DND-41 (cell line): ENCODE measurements around the gene ZNF521.
A peak's percentile ranks its signal among the peaks of the same experiment; 100 is the strongest.

Experiments
- ATAC-seq: fragments of 200-7000 bp; cut with Tn5 transposase; 3 replicates; pipeline ENCODE4 v1.9.1; 2021; ENCODE audit warnings: low read depth; ENCODE audit not compliant: insufficient read depth
- DNase-seq: peaks from one replicate; pipeline ENCODE4 v3.0.0-alpha.2; 2020
- H2AFZ ChIP-seq: 2 replicates; pipeline ENCODE4 v1.6.0; 2012; ENCODE audit warnings: low read depth, low read length
- H3K27ac ChIP-seq: 2 replicates; pipeline ENCODE4 v1.5.1; 2012; ENCODE audit warnings: low read length, inconsistent platforms
- H3K27me3 ChIP-seq: fragments of 200-600 bp; sonication (generic); 2 replicates; pipeline ENCODE4 v1.6.0; 2012; ENCODE audit warnings: low read length, mild to moderate bottlenecking, inconsistent platforms; ENCODE audit not compliant: insufficient read depth, poor library complexity
- H3K36me3 ChIP-seq: 2 replicates; pipeline ENCODE4 v1.5.1; 2012; ENCODE audit warnings: low read length, inconsistent platforms; ENCODE audit not compliant: insufficient read depth
- H3K4me1 ChIP-seq: 2 replicates; pipeline ENCODE4 v1.5.1; 2012; ENCODE audit warnings: mild to moderate bottlenecking, low read length; ENCODE audit not compliant: insufficient read depth
- H3K4me2 ChIP-seq: 2 replicates; pipeline ENCODE4 v1.6.0; 2012; ENCODE audit warnings: mild to moderate bottlenecking, moderate library complexity, low read length, inconsistent platforms; ENCODE audit not compliant: insufficient read depth
- H3K4me3 ChIP-seq, 2 experiments: fragments of 200-600 bp in 1 of 2; shearing (Covaris generic) in 1 of 2; 2 replicates each; pipeline ENCODE4 v1.5.1; 2012 to 2016; ENCODE audit warnings: inconsistent platforms in 2 of 2, low read length in 2 of 2, mild to moderate bottlenecking in 2 of 2, low read depth in 1 of 2, moderate library complexity in 1 of 2
- H3K79me2 ChIP-seq: 2 replicates; pipeline ENCODE4 v1.6.0; 2012; ENCODE audit warnings: low read length, inconsistent platforms; ENCODE audit not compliant: insufficient read depth
- H3K9ac ChIP-seq: 2 replicates; pipeline ENCODE4 v1.6.0; 2012; ENCODE audit warnings: low read depth, mild to moderate bottlenecking, inconsistent platforms, low read length, moderate library complexity
- H3K9me3 ChIP-seq: 2 replicates; pipeline ENCODE4 v1.5.1; 2012; ENCODE audit warnings: low read length, moderate library complexity, mild to moderate bottlenecking, inconsistent platforms; ENCODE audit not compliant: insufficient read depth, severe bottlenecking
- H4K20me1 ChIP-seq: 2 replicates; pipeline ENCODE4 v1.6.0; 2012; ENCODE audit warnings: low read length; ENCODE audit not compliant: insufficient read depth
- CTCF ChIP-seq: IDR thresholded peaks from 2 replicates; pipeline ENCODE4 v1.5.1; 2012; ENCODE audit warnings: borderline replicate concordance, low read length, moderate library complexity, mild to moderate bottlenecking; ENCODE audit not compliant: poor library complexity, severe bottlenecking; ENCODE audit errors: extremely low read depth
- EZH2 ChIP-seq: IDR thresholded peaks from 3 replicates; pipeline ENCODE4 v1.6.1; 2012; ENCODE audit warnings: borderline replicate concordance, low read depth, mild to moderate bottlenecking, moderate library complexity, low read length, inconsistent platforms; ENCODE audit not compliant: severe bottlenecking

The ZNF521 gene

GRCh38 chr18:25167612-25168410 is 184.2 kb downstream of the ZNF521 start:
- no peak for ATAC-seq
- H3K27ac ChIP-seq = no peak overlapping the region

GRCh38 chr18:25166113-25166512 is 185.9 kb downstream of the ZNF521 start:
- DNase-seq (no peak), ATAC-seq (no peak)
- Histone ChIP-seq H3K4me1 (no peaks in the 10 kb centered on the region), H2AFZ (no peak overlapping the region), H3K4me2 (no peak overlapping the region), H3K4me3 (no peak overlapping the region), H3K36me3 (no peaks in the 10 kb centered on the region), H3K9me3 (no peaks in the 10 kb centered on the region), H3K79me2 (no peaks in the 10 kb centered on the region), H3K27ac (no peak overlapping the region), H3K27me3 (peaks cover 13% of the 10 kb centered on the region), H4K20me1 (no peaks in the 10 kb centered on the region), H3K9ac (no peak overlapping the region)
- no peak for TF ChIP-seq CTCF
- no peak for TF ChIP-seq EZH2

More at GRCh38 chr18:25167612-25168410, 184.2 kb downstream of the ZNF521 start:
- no peak overlapping the region for H3K4me3 ChIP-seq
- H3K27me3 ChIP-seq = peaks cover 13% of the 10 kb centered on the region
- H3K4me2 ChIP-seq = no peak overlapping the region
- H3K9ac ChIP-seq = no peak overlapping the region
- H4K20me1 ChIP-seq = no peaks in the 10 kb centered on the region
- H3K4me1 ChIP-seq = no peaks in the 10 kb centered on the region
- no peaks in the 10 kb centered on the region for H3K79me2 ChIP-seq
- H2AFZ ChIP-seq = no peak overlapping the region
- TF ChIP-seq CTCF = no peak
- no peak for TF ChIP-seq EZH2
- no peaks in the 10 kb centered on the region for H3K9me3 ChIP-seq
- DNase-seq = no peak
- no peaks in the 10 kb centered on the region for H3K36me3 ChIP-seq

GRCh38 chr18:25164848-25165811 is 186.8 kb downstream of the ZNF521 start:
- no peak for DNase-seq
- Histone ChIP-seq H3K79me2 (no peaks in the 10 kb centered on the region), H4K20me1 (no peaks in the 10 kb centered on the region), H3K4me1 (no peaks in the 10 kb centered on the region), H3K9me3 (no peaks in the 10 kb centered on the region), H2AFZ (no peak overlapping the region), H3K4me3 (no peak overlapping the region), H3K27me3 (peaks cover 13% of the 10 kb centered on the region), H3K9ac (no peak overlapping the region), H3K36me3 (no peaks in the 10 kb centered on the region), H3K4me2 (peak overlapping the region; percentile 45; the same call in 1 of the 2 replicates), H3K27ac (no peak overlapping the region)
- peak; percentile 55; the same call in 1 of the 3 replicates for ATAC-seq
- TF ChIP-seq EZH2 (no peak), CTCF (no peak)
